ENCODE data around the gene PXDC1.

The PXDC1 gene, protein sequence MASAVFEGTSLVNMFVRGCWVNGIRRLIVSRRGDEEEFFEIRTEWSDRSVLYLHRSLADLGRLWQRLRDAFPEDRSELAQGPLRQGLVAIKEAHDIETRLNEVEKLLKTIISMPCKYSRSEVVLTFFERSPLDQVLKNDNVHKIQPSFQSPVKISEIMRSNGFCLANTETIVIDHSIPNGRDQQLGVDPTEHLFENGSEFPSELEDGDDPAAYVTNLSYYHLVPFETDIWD

DNA sequence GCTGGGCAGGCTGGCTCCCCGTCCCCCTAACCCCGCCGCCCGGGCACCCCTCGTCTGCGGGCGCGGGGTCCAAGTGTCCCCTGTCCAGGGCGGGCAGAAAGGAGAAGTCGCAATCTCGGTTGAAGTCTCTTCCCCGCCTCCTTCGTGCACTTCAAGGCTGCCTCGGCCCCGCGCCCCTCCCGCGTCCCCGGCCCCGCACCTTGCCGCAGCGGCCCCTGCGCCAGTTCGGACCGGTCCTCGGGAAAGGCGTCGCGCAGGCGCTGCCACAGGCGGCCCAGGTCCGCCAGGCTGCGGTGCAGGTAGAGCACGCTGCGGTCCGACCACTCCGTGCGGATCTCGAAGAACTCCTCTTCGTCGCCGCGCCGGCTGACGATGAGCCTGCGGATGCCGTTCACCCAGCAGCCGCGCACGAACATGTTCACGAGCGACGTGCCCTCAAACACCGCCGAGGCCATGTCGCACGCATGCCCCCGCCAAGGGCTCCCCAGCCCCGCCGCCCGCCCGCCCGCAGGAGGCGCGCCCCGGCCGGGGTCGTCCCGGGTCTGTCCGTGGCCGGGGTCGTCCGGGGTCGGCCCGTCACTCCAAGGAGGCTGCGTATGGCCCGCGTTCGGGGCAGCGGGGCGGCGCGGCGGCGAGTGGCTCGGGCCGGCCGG is at the start of gene PXDC1:
PXDC1 (minus strand) TSS at position 637 of the 653 bp plus-strand sequence; CDS start at position 455, 182 bp downstream.
- DNase-seq (ENCODE audit: low read depth in 1 of 2, low spot score in 1 of 2) = no peak

DNA sequence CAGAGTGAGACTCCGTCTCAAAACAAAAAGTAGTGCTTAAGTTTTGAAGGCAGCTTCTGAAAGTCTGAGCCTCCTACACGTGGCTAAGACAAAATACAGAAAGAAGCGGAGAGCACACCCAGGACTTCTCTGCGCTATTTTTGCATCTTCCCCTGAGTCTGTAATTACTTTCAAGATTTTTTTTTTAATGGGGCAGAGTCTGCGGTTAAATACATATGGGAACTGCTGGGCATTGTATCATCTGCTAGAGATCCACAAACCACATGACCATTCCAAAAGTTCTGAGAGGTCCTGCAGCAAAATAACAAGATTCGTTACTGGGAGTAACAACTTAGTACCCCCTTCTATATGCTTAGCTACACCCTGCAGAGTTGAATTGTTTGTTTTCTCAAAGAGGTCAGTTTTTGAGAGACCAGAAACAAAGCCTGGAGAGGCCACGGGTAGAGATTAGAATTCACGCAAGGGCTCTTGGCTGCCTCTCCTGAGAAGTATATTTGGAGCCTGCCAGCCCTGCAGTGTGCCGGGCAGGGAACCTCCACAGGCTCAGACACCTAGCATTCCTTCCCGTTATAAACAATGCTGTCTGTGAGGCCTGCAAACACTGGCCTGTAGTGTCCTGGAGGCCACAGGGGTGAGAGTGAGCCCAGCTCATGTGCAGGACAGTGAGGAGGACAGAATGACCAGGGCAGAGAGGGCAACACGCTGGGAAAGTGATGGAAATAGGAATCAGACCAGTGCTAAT is 49.5 kb upstream of the PXDC1 start:
- no peak for DNase-seq (ENCODE audit: low read depth in 1 of 2, low spot score in 1 of 2)

DNA sequence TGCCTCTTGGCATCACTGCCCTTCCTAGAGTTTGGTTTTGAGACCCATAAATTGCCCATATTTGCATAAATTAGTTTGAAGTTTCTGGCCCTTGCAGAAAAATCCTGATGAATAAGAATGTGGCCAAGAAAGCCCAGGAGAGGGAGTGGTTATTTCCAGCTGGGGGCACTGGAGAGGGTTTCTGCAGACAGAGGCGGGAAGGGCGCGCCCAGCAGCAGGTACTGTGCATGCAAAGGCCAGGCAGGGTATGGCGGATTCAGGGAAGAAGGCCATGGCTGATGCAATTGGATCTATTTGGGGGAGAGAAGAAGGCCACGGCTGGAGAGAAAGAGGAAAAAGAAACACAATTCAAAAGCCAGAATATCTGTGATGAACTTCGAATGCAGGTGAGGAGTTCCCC is 48.2 kb upstream of the PXDC1 start:
- DNase-seq (ENCODE audit: low read depth in 1 of 2, low spot score in 1 of 2) = no peak

DNA sequence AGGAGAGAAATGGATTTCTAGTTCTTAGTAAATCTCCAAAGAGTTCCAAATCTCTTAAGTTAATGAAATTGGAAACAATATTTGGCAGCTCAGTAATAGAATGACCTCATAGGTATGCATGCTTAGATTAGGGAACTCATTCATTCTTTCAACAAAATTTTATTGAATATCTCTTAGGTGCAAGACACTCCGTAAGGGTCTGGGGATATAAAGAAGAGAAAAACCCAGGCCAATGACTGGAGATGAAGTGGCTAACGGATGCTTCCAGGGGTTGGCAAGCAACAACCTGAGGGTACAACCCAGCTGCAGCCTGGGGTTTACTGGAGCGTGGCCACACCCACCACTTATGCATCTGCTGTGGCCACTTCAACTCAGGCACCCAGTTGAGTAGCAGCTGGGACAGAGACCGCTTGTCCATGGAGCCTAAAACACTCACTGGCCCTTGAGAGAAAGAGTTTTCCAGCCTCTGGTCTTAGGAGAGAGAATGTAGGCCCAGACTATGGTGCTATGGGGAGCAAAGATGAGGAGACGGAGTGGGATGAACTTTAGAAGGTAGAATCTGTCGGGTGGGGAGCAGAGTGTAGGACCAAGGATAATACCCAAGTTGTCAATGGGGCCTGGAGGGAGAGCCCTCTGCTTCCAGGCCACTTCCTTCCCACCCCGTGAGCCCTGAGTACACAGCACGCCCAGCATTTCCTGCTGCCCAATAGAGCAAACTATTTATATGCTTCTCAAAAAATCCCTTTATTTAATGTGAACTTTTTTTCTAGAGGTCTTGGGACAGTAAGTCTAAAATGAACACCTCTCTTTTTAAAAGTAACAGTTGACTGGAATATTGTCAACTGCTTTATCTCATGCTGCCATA is 46.8 kb upstream of the PXDC1 start:
- DNase-seq (ENCODE audit: low read depth in 1 of 2, low spot score in 1 of 2) = no peak

DNA sequence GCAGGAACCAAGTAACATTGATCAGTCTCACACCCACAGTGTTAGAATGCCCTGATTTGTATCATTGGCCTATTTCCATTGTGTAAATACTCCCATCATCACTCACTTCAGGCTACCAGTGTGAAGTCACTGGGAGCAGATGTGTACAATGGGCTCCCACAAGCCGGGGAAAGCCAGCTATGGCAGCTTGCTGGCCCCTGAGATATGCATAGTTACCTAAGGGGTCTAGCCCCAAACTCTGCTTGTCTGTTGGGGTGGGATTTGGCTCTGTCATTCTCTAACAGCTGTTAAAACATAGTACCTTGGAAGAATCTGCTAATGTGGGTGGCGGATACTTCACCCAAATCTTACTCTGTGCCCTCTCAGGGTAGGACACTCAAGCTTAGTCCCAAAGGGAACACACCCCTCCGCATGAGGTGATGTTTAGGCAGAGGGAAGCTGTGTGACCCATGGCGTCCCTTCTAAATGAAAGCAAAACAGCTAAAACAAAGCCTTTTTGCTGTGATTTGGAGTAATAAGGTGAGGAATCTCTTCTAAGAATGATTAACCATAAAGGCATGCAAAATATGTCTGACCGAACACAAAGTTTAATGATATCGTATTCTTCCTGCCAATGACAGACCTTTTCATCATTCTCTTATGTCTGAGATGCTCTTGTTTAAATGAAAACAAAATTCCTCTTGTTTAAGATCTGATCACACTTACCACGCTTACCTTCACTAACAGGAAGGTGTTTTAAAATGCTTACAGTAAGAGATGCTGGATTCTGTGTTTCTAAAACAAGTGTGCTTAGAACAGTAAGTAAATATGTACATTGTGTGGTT is 45.9 kb upstream of the PXDC1 start:
- DNase-seq (ENCODE audit: low read depth in 1 of 2, low spot score in 1 of 2) = no peak

DNA sequence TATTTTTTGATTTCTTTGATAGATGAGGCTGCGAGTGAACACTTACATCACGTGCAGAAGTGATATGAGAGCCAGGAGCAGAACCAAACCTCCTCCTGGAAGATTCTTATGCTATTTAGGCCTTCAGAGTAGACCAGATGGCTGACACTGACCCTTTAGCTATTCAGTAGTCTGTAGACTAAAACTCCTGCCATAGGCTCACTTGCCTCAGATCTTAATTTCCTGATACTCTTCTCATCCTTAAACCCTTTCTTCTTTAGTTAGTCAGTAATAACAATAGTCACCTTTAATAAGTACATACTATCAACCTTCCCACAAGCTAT is 45.2 kb upstream of the PXDC1 start:
- no peak for DNase-seq (ENCODE audit: low read depth in 1 of 2, low spot score in 1 of 2)

DNA sequence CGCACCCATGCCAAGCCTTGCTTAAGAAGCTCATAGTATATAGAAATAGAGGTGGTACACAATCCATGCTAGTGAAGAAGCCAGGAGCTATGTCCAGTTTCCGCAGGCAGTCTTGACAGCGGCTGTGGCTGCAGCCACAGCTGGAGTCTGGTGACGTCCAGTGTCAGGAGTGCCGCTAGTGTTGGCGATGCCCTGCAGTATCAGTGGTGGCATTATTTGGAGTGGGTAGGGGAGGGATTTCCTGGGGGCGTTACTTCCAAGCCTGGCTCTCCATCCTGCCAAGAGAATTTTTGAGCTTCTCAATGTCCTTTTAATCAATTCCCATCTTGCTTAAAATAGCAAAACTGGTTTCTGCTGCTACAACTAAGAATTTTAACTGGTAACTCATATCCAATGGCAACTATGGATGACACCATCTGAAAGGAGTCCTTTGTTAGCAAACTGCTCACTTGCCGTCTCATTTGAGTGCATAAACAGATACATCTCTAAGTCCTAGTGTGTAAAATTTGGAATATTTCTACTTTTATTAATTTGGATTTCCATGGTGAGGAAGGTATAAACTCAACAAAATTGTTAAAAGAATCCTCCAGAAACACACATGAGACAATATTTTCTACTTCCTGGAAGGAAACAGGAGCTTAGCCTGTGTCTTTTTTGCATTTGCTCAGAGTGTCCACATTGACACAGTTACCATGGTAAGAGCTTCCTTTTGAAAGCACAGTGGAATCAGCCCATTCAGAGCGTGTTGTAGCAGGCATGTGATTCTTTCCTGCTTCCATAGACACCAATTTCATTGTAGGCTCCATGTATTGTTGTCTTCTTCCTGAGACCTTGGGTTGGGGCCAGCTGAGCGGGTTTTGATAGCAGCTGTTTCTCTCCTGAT is 44.6 kb upstream of the PXDC1 start:
- no peak for DNase-seq (ENCODE audit: low read depth in 1 of 2, low spot score in 1 of 2)

DNA sequence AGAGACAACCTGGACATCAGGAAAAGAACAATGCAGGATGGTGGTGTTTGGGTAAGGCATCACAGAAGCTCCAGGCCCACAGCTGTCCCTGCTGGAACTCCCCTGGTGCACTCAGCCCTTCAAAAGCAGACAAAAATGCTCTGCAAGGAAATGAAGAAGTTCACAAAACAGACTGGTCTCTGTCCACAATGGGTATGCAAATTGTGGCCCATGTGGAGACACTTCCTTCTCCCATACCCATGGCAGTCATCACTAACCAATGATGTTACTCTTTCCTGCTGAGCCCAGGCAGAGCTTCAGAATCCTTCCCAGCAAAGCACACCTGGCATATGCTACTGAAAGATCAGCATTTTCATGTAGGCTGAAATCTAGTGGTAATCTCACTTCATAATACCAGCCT is 42.6 kb upstream of the PXDC1 start:
- DNase-seq (ENCODE audit: low read depth in 1 of 2, low spot score in 1 of 2) = no peak

DNA sequence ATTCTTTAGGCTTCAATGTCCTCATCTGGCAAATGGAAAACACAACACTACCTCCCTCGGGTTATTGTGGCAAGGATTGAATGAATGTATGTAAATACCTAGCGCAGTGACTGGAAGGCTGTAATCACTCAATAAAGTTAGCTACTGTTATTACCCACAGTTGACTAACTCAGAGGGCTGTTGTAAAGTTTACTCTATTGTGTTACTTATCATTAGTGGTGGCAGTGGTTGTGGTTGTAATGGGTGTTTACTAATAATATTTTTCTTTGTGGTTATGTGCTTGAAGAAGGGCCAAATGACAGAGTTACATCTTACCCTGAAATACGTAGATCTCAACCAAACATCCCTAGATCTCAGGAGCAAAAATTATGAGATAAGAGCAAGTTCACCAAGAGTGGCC is 42.0 kb upstream of the PXDC1 start:
- DNase-seq (ENCODE audit: low read depth in 1 of 2, low spot score in 1 of 2) = no peak

DNA sequence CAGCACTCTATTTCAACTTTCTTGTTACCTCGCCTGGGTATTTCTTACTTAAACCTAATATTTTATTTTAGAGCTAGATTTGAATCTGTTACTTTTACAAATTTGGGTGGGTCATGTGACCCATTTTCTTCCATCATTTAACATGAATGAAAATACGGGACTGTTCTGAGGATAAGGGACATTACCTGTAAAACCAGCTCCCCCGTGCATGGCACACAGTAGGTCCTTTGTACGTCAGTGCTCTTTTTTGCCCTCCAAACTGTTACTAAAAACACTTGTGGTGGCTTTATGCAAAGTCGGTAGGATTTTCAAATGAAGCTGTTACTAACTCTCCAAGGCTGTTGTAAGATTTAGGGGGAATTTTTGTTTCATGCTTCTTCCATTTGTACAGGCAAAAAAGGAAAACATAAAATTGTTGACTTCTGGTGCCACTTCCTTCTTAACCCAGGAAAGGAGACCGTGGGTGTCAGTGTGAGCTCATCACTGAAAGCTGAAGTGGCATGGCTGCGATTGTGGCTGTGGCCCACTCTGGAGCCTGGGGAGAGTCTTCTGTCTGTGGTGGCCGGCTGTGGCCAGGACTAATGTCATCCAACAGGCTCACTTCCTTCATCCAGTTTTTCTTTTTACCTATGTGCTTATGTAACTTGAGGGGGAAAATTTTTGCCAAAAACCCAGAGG is 40.2 kb upstream of the PXDC1 start:
- no peak for DNase-seq (ENCODE audit: low read depth in 1 of 2, low spot score in 1 of 2)

DNA sequence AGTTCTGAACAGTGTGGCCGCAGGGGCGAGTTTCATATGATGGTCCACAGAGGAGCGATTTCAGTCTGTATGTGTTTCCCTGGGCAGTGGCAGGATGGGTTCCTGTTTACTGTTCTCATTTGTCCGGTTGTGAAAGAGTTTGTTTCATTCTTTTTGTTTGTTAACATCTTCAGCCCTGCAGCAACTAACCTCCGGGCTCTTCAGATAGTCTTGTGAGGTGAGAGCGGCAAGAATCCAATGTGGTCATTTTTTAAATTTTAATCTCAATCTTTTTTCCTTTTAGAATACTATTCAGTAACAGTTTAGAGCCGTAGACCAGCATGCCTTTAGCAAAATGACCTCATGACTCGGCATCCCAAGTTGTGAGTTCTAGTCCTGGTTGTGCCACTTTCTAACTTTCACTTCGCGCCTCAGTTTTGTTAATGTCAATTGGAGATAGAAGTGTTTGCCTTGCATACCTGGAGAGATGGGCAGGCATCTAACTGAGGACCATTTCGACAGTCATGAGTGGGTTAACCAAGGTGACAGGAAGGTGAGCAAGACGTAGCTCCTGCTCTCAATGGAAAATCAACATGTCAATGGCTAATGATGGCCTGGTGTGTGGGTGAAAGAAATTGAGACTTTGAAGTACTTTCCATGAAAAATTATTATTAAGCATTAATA is 38.5 kb upstream of the PXDC1 start:
- no peak for DNase-seq (ENCODE audit: low read depth in 1 of 2, low spot score in 1 of 2)

DNA sequence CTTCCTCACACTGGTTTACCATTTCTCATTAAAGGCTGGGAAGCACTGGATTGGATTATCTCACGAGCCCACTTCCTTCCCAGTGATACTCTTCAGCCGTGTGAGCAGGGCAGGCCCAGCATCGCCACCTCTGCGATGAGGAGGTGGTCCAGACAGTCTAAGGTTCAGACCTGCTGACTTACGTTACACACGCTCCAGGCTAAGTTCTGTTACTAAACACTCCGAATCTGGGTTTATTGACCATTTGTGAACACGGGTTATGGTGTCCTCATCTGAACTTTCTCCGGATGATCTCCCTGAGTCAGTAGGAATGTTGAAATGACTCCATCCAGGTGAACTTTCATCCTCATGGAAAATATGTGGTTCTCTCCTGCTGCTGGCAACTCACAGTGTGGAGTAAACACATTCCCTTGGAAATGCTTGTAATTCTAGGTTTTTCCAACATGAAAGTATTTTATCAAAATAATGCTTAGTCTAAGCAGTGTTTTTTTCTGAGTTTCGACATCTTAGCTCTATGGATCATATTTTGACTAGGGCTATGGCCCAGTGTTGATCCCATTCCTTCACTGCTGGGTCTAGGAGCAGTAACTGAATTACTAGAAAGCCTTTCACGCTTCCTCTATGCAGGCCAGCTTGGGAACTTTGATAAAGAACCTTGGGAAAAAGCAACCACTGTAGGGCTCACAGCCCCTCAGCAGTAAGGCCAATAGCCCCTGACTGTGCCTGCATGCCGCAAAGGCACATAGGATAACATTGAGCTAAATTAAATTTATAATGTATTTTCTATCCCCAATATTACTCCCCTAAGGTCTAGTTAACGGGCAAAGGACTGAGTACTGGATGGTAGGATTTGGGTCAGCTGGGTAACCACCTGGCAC is 37.7 kb upstream of the PXDC1 start:
- no peak for DNase-seq (ENCODE audit: low read depth in 1 of 2, low spot score in 1 of 2)

DNA sequence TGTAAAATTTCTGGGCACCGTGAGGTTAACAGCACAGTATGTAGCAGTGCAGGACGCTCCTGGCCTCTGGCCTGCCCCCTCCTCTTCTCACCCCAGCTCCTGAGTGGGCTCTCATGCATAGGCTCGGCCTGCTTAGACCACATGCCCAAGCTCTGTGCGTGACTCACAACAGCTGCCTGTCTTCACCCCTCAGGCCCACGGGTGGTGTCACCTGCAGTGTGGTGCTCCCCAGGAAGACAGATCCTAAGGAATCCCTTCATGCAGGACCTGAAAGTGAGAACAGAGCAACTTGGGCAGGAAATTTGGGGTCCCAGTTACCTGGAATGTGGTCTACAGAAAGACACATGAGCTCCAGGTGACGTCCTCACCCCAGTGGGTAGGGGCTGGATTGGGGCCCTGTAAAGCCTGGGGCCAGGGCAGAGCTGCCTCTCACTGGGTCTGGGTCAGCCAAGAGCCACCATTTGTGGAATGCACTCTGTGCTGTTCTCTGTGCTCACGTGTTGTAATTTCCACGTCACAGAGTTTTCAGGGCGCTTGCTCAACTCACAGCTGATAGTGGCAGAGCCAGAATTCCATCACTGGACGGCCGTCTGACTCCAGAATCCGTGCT is 37.0 kb upstream of the PXDC1 start:
- no peak for DNase-seq (ENCODE audit: low read depth in 1 of 2, low spot score in 1 of 2)

DNA sequence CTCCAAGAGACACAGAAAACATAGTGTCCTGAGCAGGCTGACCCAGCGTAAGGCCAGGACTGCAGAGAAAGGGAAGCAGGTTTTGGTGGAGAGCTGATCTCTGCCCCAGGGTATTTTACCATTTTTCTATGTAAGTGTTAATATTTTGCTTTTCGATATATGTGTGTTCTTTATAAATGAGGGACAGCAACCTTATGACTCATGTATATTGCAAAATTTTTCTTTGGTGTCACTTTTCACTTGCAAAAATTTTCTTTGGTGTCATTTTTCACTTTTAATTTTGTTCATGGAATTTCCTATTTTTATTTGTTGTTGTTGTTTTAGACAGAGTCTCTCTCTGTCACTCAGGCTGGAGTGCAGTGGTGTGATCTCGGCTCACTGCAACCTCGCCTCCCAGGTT is 34.6 kb upstream of the PXDC1 start:
- no peak for DNase-seq (ENCODE audit: low read depth in 1 of 2, low spot score in 1 of 2)

DNA sequence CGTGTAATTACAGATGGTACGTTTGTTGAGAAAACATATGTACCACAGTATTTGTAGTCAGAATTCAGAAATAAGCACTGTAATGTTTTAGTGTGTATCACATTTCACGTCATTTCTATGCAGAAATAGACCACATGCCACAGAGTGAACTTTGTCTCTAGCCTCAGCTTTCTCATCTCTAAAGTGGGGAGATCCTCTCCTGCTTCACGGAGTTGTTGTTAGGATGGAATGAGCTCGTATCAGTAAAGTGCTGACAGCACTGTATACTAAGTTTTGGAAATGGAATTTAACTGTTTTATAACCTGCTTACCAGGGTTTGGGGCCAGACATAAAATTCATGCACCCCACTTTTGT is 34.2 kb upstream of the PXDC1 start:
- no peak for DNase-seq (ENCODE audit: low read depth in 1 of 2, low spot score in 1 of 2)

DNA sequence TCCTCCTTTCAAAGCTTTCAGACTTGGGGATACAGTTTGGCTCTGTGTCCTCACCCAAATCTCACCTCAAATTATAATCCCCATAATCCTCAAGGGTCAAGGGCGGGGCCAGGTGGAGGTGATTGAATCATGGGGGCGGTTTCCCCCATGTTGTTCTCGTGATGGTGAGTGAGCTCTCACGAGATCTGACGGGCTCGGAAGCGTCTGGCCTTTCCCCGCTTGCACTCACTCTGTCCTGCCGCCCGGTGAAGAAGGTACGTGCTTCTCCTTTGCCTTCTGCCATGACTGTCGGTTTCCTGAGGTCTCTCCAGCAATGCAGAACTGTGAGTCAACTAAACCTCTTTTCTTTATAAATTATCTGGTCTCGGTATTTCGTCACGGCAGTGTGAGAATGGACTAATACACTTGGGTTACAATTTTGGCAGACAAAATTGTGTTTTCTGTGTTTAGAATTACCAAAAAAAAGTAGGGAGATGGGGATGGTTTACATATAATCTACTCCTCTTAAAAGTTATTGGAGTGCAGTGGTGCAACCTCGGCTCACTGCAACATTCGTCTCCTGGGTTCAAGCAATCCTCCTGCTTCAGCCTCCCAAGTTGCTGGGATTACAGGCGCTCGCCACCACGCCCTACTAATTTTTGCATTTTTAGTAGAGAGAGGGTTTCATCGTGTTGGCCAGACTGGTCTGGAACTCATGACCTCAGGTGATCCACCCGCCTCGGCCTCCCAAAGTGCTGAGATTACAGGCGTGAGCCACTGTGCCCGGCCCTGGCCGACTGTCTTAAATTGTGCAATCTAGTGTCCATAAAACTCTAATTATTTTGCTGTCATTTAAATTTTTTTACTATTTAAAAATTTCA is 33.6 kb upstream of the PXDC1 start:
- DNase-seq (ENCODE audit: low read depth in 1 of 2, low spot score in 1 of 2) = no peak
